ENCODE results near the gene YLPM1.

The YLPM1 gene

GRCh38 chr14:74786796-74787315 is 23.7 kb downstream of the YLPM1 start:
- DNase-seq (ENCODE audit: low read depth in 2 of 2), result no peak

- DNase-seq (ENCODE audit: low read depth in 2 of 2), result peak in 1 of 2 donors; percentile 8
Measured at GRCh38 chr14:74792249-74793039, 29.3 kb downstream of the YLPM1 start.

GRCh38 chr14:74793506-74794155 is 30.5 kb downstream of the YLPM1 start:
- DNase-seq (ENCODE audit: low read depth in 2 of 2), result no peak

GRCh38 chr14:74794947-74795346 is 31.8 kb downstream of the YLPM1 start:
- no peak for DNase-seq (ENCODE audit: low read depth in 2 of 2)

GRCh38 chr14:74799765-74800164 is 36.6 kb downstream of the YLPM1 start:
- no peak for DNase-seq (ENCODE audit: low read depth in 2 of 2)

GRCh38 chr14:74800780-74801179 is 37.7 kb downstream of the YLPM1 start:
- no peak for DNase-seq (ENCODE audit: low read depth in 2 of 2)

GRCh38 chr14:74801396-74801795 is 38.3 kb downstream of the YLPM1 start:
- no peak for DNase-seq (ENCODE audit: low read depth in 2 of 2)

- no peak for DNase-seq (ENCODE audit: low read depth in 2 of 2)
Measured at GRCh38 chr14:74804219-74804825, 41.2 kb downstream of the YLPM1 start.

- DNase-seq (ENCODE audit: low read depth in 2 of 2), result no peak
Measured at GRCh38 chr14:74807853-74808545, 44.9 kb downstream of the YLPM1 start.

- DNase-seq (ENCODE audit: low read depth in 2 of 2), result no peak
Measured at GRCh38 chr14:74816124-74816523, 53.0 kb downstream of the YLPM1 start.

GRCh38 chr14:74820288-74820687 is 57.2 kb downstream of the YLPM1 start:
- no peak for DNase-seq (ENCODE audit: low read depth in 2 of 2)

GRCh38 chr14:74821267-74821915 is 58.3 kb downstream of the YLPM1 start:
- DNase-seq (ENCODE audit: low read depth in 2 of 2), result no peak

GRCh38 chr14:74824997-74825396 is 61.9 kb downstream of the YLPM1 start:
- no peak for DNase-seq (ENCODE audit: low read depth in 2 of 2)

GRCh38 chr14:74826574-74826973 is 63.5 kb downstream of the YLPM1 start:
- no peak for DNase-seq (ENCODE audit: low read depth in 2 of 2)

- no peak for DNase-seq (ENCODE audit: low read depth in 2 of 2)
Measured at GRCh38 chr14:74829251-74829650, 66.1 kb downstream of the YLPM1 start.

GRCh38 chr14:74832849-74833248 is 69.7 kb downstream of the YLPM1 start:
- no peak for DNase-seq (ENCODE audit: low read depth in 2 of 2)

- DNase-seq (ENCODE audit: low read depth in 2 of 2), result no peak
Measured at GRCh38 chr14:74834692-74835392, 71.7 kb downstream of the YLPM1 start.

- DNase-seq (ENCODE audit: low read depth in 2 of 2), result no peak
Measured at GRCh38 chr14:74835645-74836250, 72.6 kb downstream of the YLPM1 start.

- no peak for DNase-seq (ENCODE audit: low read depth in 2 of 2)
Measured at GRCh38 chr14:74836251-74836960, 73.3 kb downstream of the YLPM1 start.

- no peak for DNase-seq (ENCODE audit: low read depth in 2 of 2)
Measured at GRCh38 chr14:74838166-74838565, 75.0 kb downstream of the YLPM1 start.
